HG02798 (cell line): ENCODE measurements around the gene PLEKHN1.
"Not testable (repeated sequence)": the region's sequence is repeated elsewhere in the genome, so short reads cannot be mapped to it uniquely, and the experiment has no call there.

ENCODE experiments used
- ATAC-seq: cut with Tn5 transposase; IDR thresholded peaks from one replicate; pipeline ENCODE4 v1.9.1; 2021; ENCODE audit warnings: mild to moderate bottlenecking; ENCODE audit not compliant: unreplicated experiment, poor library complexity

Gene PLEKHN1

GRCh38 chr1:1003618-1004419, 37.5 kb downstream of the PLEKHN1 start:
- no peak for ATAC-seq

GRCh38 chr1:1004420-1004779, 38.1 kb downstream of the PLEKHN1 start:
- no peak for ATAC-seq

GRCh38 chr1:1004780-1005697, 38.8 kb downstream of the PLEKHN1 start:
- no peak for ATAC-seq

- ATAC-seq, result no peak
Observed at GRCh38 chr1:1005774-1006304, 39.6 kb downstream of the PLEKHN1 start.

- no peak for ATAC-seq
Observed at GRCh38 chr1:1006305-1007159, 40.2 kb downstream of the PLEKHN1 start.

- ATAC-seq, result not testable (repeated sequence)
Observed at GRCh38 chr1:1010131-1010530, 43.8 kb downstream of the PLEKHN1 start.

- ATAC-seq, result no peak
Observed at GRCh38 chr1:1011396-1011949, 45.2 kb downstream of the PLEKHN1 start.

GRCh38 chr1:1012736-1013104, 46.4 kb downstream of the PLEKHN1 start:
- not testable (repeated sequence) for ATAC-seq

- peak; percentile 79 for ATAC-seq
Observed at GRCh38 chr1:1013105-1013921, 47.0 kb downstream of the PLEKHN1 start, which contains the start of gene ISG15. Gene ISG15, plus strand, starts transcription at chr1:1013497. Its CDS starts 77 bp downstream, at chr1:1013574.

GRCh38 chr1:1013922-1014648, 47.8 kb downstream of the PLEKHN1 start:
- no peak for ATAC-seq

GRCh38 chr1:1014799-1015681, 48.8 kb downstream of the PLEKHN1 start:
- no peak for ATAC-seq

GRCh38 chr1:1017397-1018320, 51.4 kb downstream of the PLEKHN1 start:
- not testable (repeated sequence) for ATAC-seq

- ATAC-seq, result not testable (repeated sequence)
Observed at GRCh38 chr1:1018321-1018685, 52.0 kb downstream of the PLEKHN1 start.

GRCh38 chr1:1019122-1019999, 53.1 kb downstream of the PLEKHN1 start:
- peak; percentile 85 for ATAC-seq

GRCh38 chr1:1020000-1020404, 53.7 kb downstream of the PLEKHN1 start, which contains the start of gene AGRN:
Gene AGRN, plus strand, starts transcription at chr1:1020120. Its CDS starts 53 bp downstream, at chr1:1020173.
- peak; percentile 28 for ATAC-seq
